Endothelial cell of umbilical vein (primary cell): ENCODE data around the gene ZFYVE21. TPM values are rescaled to one million over a fixed set of nuclear protein-coding genes. Genes with fewer than 3 reads are reported as not detected.

Experiments used
- BruUV-seq: library from RNA; stranded (reverse); fragments of 400-500 nt; replicated peaks from 2 replicates; lab custom pipeline; 2021; lab: Mats Ljungman, UMichigan
- CTCF ChIA-PET: fragments of 300-600, 350-600 bp; sonication (Branson Sonifier 250); formaldehyde crosslinking; loops from one replicate; lab custom pipeline; 2021; ENCODE audit warnings: antibody characterized with exemption, inconsistent platforms; lab: Charles Lee
- POLR2A ChIA-PET: fragments of 300-600, 350-600 bp; sonication (Branson Sonifier 250); formaldehyde crosslinking; loops from one replicate; lab custom pipeline; 2021; ENCODE audit warnings: antibody characterized with exemption, inconsistent platforms; lab: Charles Lee
- DNase-seq: peaks from one replicate; pipeline ENCODE4 v3.0.0-alpha.2; 2011; ENCODE audit warnings: low read depth, low spot score
- FAIRE-seq: peaks from 2 replicates; lab custom pipeline; 2011; peaks lifted over from hg19 to GRCh38; lab: Jason Lieb, UNC
- H2AFZ ChIP-seq: 2 replicates; pipeline ENCODE4 v1.6.0; 2012; ENCODE audit warnings: low read depth, low read length, control low read depth, inconsistent platforms
- H3K27ac ChIP-seq: 2 replicates; pipeline ENCODE4 v1.5.1; 2011; ENCODE audit warnings: low read depth, mild to moderate bottlenecking, control low read depth, low read length, moderate library complexity; ENCODE audit not compliant: insufficient read depth
- H3K27me3 ChIP-seq, 2 experiments: 2 replicates each; pipeline versions ENCODE4 v1.6.0 to v1.6.1; 2011; ENCODE audit warnings: low read length in 2 of 2, mixed read lengths in 1 of 2; ENCODE audit not compliant: control insufficient read depth in 2 of 2, insufficient read depth in 2 of 2
- H3K36me3 ChIP-seq, 2 experiments: 2 replicates in 1 of 2; 3 replicates in 1 of 2; pipeline ENCODE4 v1.5.1; 2011; ENCODE audit warnings: low read length in 2 of 2, mild to moderate bottlenecking in 1 of 2, moderate library complexity in 1 of 2; ENCODE audit not compliant: control insufficient read depth in 2 of 2, insufficient read depth in 2 of 2; ENCODE audit errors: extremely low read depth in 1 of 2
- H3K4me1 ChIP-seq: 3 replicates; pipeline ENCODE4 v1.5.1; 2011; ENCODE audit warnings: mild to moderate bottlenecking, low read length; ENCODE audit not compliant: control insufficient read depth, insufficient read depth; ENCODE audit errors: extremely low read depth
- H3K4me2 ChIP-seq: 2 replicates; pipeline ENCODE4 v1.6.1; 2011; ENCODE audit warnings: low read length, control low read depth, mixed read lengths; ENCODE audit not compliant: insufficient read depth
- H3K4me3 ChIP-seq, 3 experiments: fragments of 200-600 bp in 1 of 3; sonication (generic), shearing (Covaris generic) in 1 of 3; replicated peaks in 1 of 3; 2 replicates each; pipeline ENCODE4 v1.5.1; 2011 to 2016; ENCODE audit warnings: control low read depth in 3 of 3, low read length in 3 of 3, mild to moderate bottlenecking in 2 of 3, inconsistent platforms in 1 of 3, low read depth in 1 of 3, moderate library complexity in 1 of 3; ENCODE audit not compliant: insufficient read depth in 1 of 3
- H3K79me2 ChIP-seq: 2 replicates; pipeline ENCODE4 v1.6.0; 2012; ENCODE audit warnings: low read length, inconsistent platforms; ENCODE audit not compliant: control insufficient read depth, insufficient read depth
- H3K9ac ChIP-seq: replicated peaks from 2 replicates; pipeline ENCODE3; 2011; ENCODE audit warnings: low read length, control low read depth; ENCODE audit not compliant: insufficient read depth; ENCODE audit errors: extremely low read depth
- H3K9me1 ChIP-seq: replicated peaks from 3 replicates; pipeline ENCODE4 v1.6.0; 2011; ENCODE audit warnings: mild to moderate bottlenecking, low read length; ENCODE audit not compliant: control insufficient read depth, insufficient read depth; ENCODE audit errors: extremely low read depth
- H3K9me3 ChIP-seq: replicated peaks from 2 replicates; pipeline ENCODE4 v1.5.1; 2012; ENCODE audit warnings: low read length, inconsistent platforms; ENCODE audit not compliant: control insufficient read depth, insufficient read depth
- H4K20me1 ChIP-seq: replicated peaks from 2 replicates; pipeline ENCODE3; 2011; ENCODE audit warnings: mild to moderate bottlenecking, low read length; ENCODE audit not compliant: control insufficient read depth, insufficient read depth; ENCODE audit errors: extremely low read depth
- EZH2 ChIP-seq: IDR thresholded peaks from 2 replicates; pipeline ENCODE4 v1.6.1; 2012; ENCODE audit warnings: borderline replicate concordance, low read depth, mild to moderate bottlenecking, moderate library complexity, low read length, inconsistent platforms; ENCODE audit not compliant: severe bottlenecking
- FOS ChIP-seq: IDR thresholded peaks from 2 replicates; pipeline ENCODE4 v1.6.1; 2011; ENCODE audit warnings: mild to moderate bottlenecking, low read length, moderate library complexity, borderline replicate concordance; ENCODE audit not compliant: insufficient read depth
- GATA2 ChIP-seq: IDR thresholded peaks from 2 replicates; pipeline ENCODE4 v1.7.0; 2011; ENCODE audit warnings: low read depth, mild to moderate bottlenecking, moderate library complexity, mixed read lengths, low read length; ENCODE audit not compliant: insufficient read length, insufficient read depth
- JUN ChIP-seq: IDR thresholded peaks from 2 replicates; pipeline ENCODE4 v1.6.1; 2011; ENCODE audit warnings: borderline replicate concordance, low read depth; ENCODE audit not compliant: insufficient read length, insufficient read depth
- MYC ChIP-seq: IDR thresholded peaks from one replicate; pipeline ENCODE4 v1.6.1; 2011; ENCODE audit warnings: mild to moderate bottlenecking, low read depth, low read length
- POLR2A ChIP-seq: IDR thresholded peaks from 2 replicates; pipeline ENCODE4 v1.6.1; 2012; ENCODE audit warnings: low read depth, mild to moderate bottlenecking, control low read depth, low read length
- POLR2AphosphoS5 ChIP-seq: IDR thresholded peaks from 2 replicates; pipeline ENCODE4 v1.6.1; 2012; ENCODE audit warnings: low read depth, mild to moderate bottlenecking, control low read depth, low read length, moderate library complexity; ENCODE audit not compliant: insufficient read depth
- dilution Hi-C: fragments of 300-500 bp; cut with MboI; formaldehyde crosslinking; loops from one replicate; pipeline ENCODE4 v1.15.0; 2019; ENCODE audit warnings: low sequenced_read_pairs; ENCODE audit not compliant: extremely low pct_ligation_motif_present
- intact Hi-C: fragments of 100-400 bp; cut with micrococcal nuclease; formaldehyde crosslinking; loops from one replicate; pipeline ENCODE4 v1.10.0; 2022
- polyA plus RNA-seq, 4 experiments: library from polyadenylated mRNA; depleted of rRNA in 3 of 4; stranded (reverse) in 3 of 4; unstranded in 1 of 4; fragments of >200 nt; gene quantifications; 2 replicates each; pipeline versions ENCODE4 v1.2.1 to v1.2.3, GENCODE V29; 2011 to 2012; ENCODE audit warnings: missing spikeins in 1 of 4
- total RNA-seq: library from RNA; stranded (reverse); gene quantifications from 2 replicates; pipeline ENCODE4 v1.2.3, GENCODE V29; 2021
- TF ChIP-seq, protein P1 (sequence below), 2 donors: IDR thresholded peaks; 1 replicate in 1 of 2; 2 replicates in 1 of 2; pipeline ENCODE4 v1.5.1; 2011; ENCODE audit warnings: low read length in 2 of 2, mild to moderate bottlenecking in 2 of 2, moderate library complexity in 2 of 2, control low read depth in 1 of 2, inconsistent platforms in 1 of 2, low read depth in 1 of 2; ENCODE audit not compliant: insufficient read depth in 1 of 2; ENCODE audit errors: extremely low read depth in 1 of 2
- TF ChIP-seq, protein P2 (sequence below): IDR thresholded peaks from 2 replicates; pipeline ENCODE4 v1.6.1; 2011; ENCODE audit not compliant: insufficient read depth, insufficient read length

The ZFYVE21 gene
- total and polyA plus RNA-seq, 2 donors (not counting 3 experiments of a cell fraction or from before 2014, with no cell fraction given), result 54.5 to 98.3 TPM

- DNase-seq, result no peak
- Histone ChIP-seq H3K27me3 (no peaks in the 10 kb centered on the region), H2AFZ (no peak overlapping the region), H3K27ac (no peak overlapping the region), H3K79me2 (no peaks in the 10 kb centered on the region), H3K4me1 (peaks cover 5% of the 10 kb centered on the region), H4K20me1 (no peaks in the 10 kb centered on the region), H3K9ac (no peak overlapping the region), H3K4me2 (no peak overlapping the region), H3K4me3 (no peak overlapping the region), H3K9me3 (no peaks in the 10 kb centered on the region), H3K36me3 (no peaks in the 10 kb centered on the region), H3K9me1 (no peaks in the 10 kb centered on the region)
- FAIRE-seq, result no peak
- ChIA-PET POLR2A (no interaction called here), CTCF (no interaction called here)
- dilution Hi-C loops, result no loop called here
- BruUV-seq, result no TSS peak
- intact Hi-C loops, result no loop called here
- TF ChIP-seq MYC (no peak), POLR2A (no peak), GATA2 (no peak), FOS (no peak), POLR2AphosphoS5 (no peak), JUN (no peak), EZH2 (no peak)
- TF ChIP-seq, protein P1, sequence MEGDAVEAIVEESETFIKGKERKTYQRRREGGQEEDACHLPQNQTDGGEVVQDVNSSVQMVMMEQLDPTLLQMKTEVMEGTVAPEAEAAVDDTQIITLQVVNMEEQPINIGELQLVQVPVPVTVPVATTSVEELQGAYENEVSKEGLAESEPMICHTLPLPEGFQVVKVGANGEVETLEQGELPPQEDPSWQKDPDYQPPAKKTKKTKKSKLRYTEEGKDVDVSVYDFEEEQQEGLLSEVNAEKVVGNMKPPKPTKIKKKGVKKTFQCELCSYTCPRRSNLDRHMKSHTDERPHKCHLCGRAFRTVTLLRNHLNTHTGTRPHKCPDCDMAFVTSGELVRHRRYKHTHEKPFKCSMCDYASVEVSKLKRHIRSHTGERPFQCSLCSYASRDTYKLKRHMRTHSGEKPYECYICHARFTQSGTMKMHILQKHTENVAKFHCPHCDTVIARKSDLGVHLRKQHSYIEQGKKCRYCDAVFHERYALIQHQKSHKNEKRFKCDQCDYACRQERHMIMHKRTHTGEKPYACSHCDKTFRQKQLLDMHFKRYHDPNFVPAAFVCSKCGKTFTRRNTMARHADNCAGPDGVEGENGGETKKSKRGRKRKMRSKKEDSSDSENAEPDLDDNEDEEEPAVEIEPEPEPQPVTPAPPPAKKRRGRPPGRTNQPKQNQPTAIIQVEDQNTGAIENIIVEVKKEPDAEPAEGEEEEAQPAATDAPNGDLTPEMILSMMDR (IDR thresholded peaks at IDR 0.05; ENCODE audit: extremely low read depth in 1 of 2, insufficient read depth in 1 of 2, low read depth in 1 of 2, low read length in 2 of 2), result no peak
- TF ChIP-seq, protein P2, sequence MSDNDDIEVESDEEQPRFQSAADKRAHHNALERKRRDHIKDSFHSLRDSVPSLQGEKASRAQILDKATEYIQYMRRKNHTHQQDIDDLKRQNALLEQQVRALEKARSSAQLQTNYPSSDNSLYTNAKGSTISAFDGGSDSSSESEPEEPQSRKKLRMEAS, result no peak
Measured at GRCh38 chr14:103762541-103762940, 46.9 kb downstream of the ZFYVE21 start.
